K562 (cell line): Measurements from ENCODE around the gene ITGA7. TPM values are rescaled to one million over a fixed set of nuclear protein-coding genes. Genes with fewer than 3 reads are reported as not detected.

Source experiments
- ATF7 ChIP-seq: fragments of 450-650 bp; IDR thresholded peaks from 2 replicates; pipeline ENCODE4 v1.7.1; 2014; ENCODE audit warnings: mild to moderate bottlenecking, moderate library complexity
- FOS ChIP-seq: IDR thresholded peaks from 3 replicates; pipeline ENCODE4 v1.6.1; 2011; ENCODE audit not compliant: insufficient read length; ENCODE audit errors: extremely low read depth
- FUS ChIP-seq: fragments of 200-400 bp; formaldehyde crosslinking; optimal IDR thresholded peaks from 2 replicates; pipeline ENCODE3; 2017; ENCODE audit warnings: low read depth, low read length
- GTF3C2 ChIP-seq: IDR thresholded peaks from 3 replicates; pipeline ENCODE4 v1.6.1; 2011; ENCODE audit warnings: borderline replicate concordance, mild to moderate bottlenecking, moderate library complexity; ENCODE audit not compliant: insufficient read length; ENCODE audit errors: extremely low read depth
- HDAC8 ChIP-seq: fragments of 450-650 bp; IDR thresholded peaks from 2 replicates; pipeline ENCODE4 v1.6.1; 2016; ENCODE audit warnings: mild to moderate bottlenecking, missing genetic modification characterization, moderate library complexity, missing compliant biosample characterization
- HMGXB4 ChIP-seq: sonication (generic); formaldehyde crosslinking; IDR thresholded peaks from 2 replicates; pipeline ENCODE4 v1.8.1; 2023; ENCODE audit warnings: mild to moderate bottlenecking, missing genetic modification reagents
- HNRNPL ChIP-seq: fragments of 200-400 bp; formaldehyde crosslinking; IDR thresholded peaks from 2 replicates; pipeline ENCODE4 v1.6.1; 2017; ENCODE audit warnings: low read depth, mild to moderate bottlenecking, low read length
- KDM5B ChIP-seq: fragments of 200-600 bp; sonication (generic); IDR thresholded peaks from 2 replicates; pipeline ENCODE4 v1.6.1; 2012; ENCODE audit warnings: low read depth, mild to moderate bottlenecking, moderate library complexity, low read length, control low read depth, inconsistent platforms; ENCODE audit not compliant: insufficient replicate concordance
- MBD1 ChIP-seq: fragments of 250-450 bp; sonication (Bioruptor Pico); IDR thresholded peaks from 2 replicates; pipeline ENCODE4 v1.8.0; 2022; ENCODE audit warnings: inconsistent platforms
- MXI1 ChIP-seq: IDR thresholded peaks from 2 replicates; pipeline ENCODE4 v1.6.1; 2011; ENCODE audit warnings: low read depth, mild to moderate bottlenecking, improper control_type of control experiment, low read length
- NFXL1 ChIP-seq: fragments of 450-650 bp; formaldehyde crosslinking; IDR thresholded peaks from 2 replicates; pipeline ENCODE4 v1.4.0; 2021; ENCODE audit warnings: mild to moderate bottlenecking
- POLR2G ChIP-seq: fragments of 200-400 bp; formaldehyde crosslinking; IDR thresholded peaks from 2 replicates; pipeline ENCODE4 v1.6.1; 2017; ENCODE audit warnings: low read depth, mild to moderate bottlenecking, antibody characterized with exemption, low read length, moderate library complexity
- SFPQ ChIP-seq: fragments of 200-400 bp; formaldehyde crosslinking; IDR thresholded peaks from 2 replicates; pipeline ENCODE4 v1.6.1; 2017; ENCODE audit warnings: mild to moderate bottlenecking, low read depth, low read length, moderate library complexity
- SMARCC2 ChIP-seq: fragments of 450-650 bp; IDR thresholded peaks from 2 replicates; pipeline ENCODE4 v1.6.1; 2017; ENCODE audit warnings: antibody characterized with exemption, moderate library complexity, mild to moderate bottlenecking, low read depth
- SRSF1 ChIP-seq: fragments of 200-400 bp; formaldehyde crosslinking; IDR thresholded peaks from 2 replicates; pipeline ENCODE4 v1.6.1; 2017; ENCODE audit warnings: mild to moderate bottlenecking, low read depth, low read length, moderate library complexity
- SRSF9 ChIP-seq: fragments of 200-400 bp; formaldehyde crosslinking; IDR thresholded peaks from 2 replicates; pipeline ENCODE4 v1.6.1; 2017; ENCODE audit warnings: low read depth, low read length, borderline replicate concordance
- TCF7 ChIP-seq: sonication (generic); IDR thresholded peaks from 2 replicates; pipeline ENCODE4 v1.6.1; 2016; ENCODE audit warnings: antibody characterized with exemption, borderline replicate concordance
- ZNF212 ChIP-seq: fragments of 450-650 bp; formaldehyde crosslinking; IDR thresholded peaks from 2 replicates; pipeline ENCODE4 v1.4.0; 2020; ENCODE audit warnings: mild to moderate bottlenecking
- ZNF75A ChIP-seq: fragments of 450-650 bp; formaldehyde crosslinking; IDR thresholded peaks from 2 replicates; pipeline ENCODE4 v1.4.0; 2020; ENCODE audit warnings: mild to moderate bottlenecking
- polyA plus RNA-seq, 8 experiments: library from polyadenylated mRNA; depleted of rRNA in 4 of 8; stranded (reverse) in 5 of 8; unstranded in 3 of 8; fragments of >200 nt; fragmentation: Nextera tagmentation in 2 of 8; fragmentation: Illumina TruSeq in 1 of 8; extraction: Ambion mirVana in 2 of 8; extraction: Trizol in 1 of 8; gene quantifications; 2 replicates each; pipeline versions ENCODE4 v1.2.1 to v1.2.3, GENCODE V29; 2011 to 2014; ENCODE audit warnings: inconsistent platforms in 1 of 8, missing spikeins in 1 of 8
- total RNA-seq, 7 experiments: library from RNA; depleted of rRNA in 6 of 7; stranded (reverse); fragments of >200 nt in 6 of 7; fragmentation: Illumina TruSeq in 2 of 7; extraction: Trizol in 2 of 7; gene quantifications; 2 replicates each; pipeline versions ENCODE4 v1.2.1 to v1.2.3, GENCODE V29; 2011 to 2021; ENCODE audit warnings: low replicate concordance in 1 of 7

The ITGA7 gene
- total and polyA plus RNA-seq, 9 of the 15 experiments (the other 6 are each of a cell fraction or from before 2014, with no cell fraction given): 0.11 to 2.3 (median 0.56) TPM; not detected in 1

- peak; percentile 88 for TF ChIP-seq POLR2G
- TF ChIP-seq FUS: no peak
- TF ChIP-seq SMARCC2: 0 out of 2 replicates have a peak, but pooled peaks have one; percentile 23
- TF ChIP-seq HNRNPL: peak; percentile 54; the same call in 1 of the 2 replicates
- TF ChIP-seq ZNF75A (CRISPR knock-in tag): no peak
- peak; percentile 75 for TF ChIP-seq ATF7
- no peak for TF ChIP-seq NFXL1 (CRISPR knock-in tag)
- TF ChIP-seq HMGXB4 (CRISPR knock-in tag): no peak
- no peak for TF ChIP-seq SRSF1
- TF ChIP-seq GTF3C2: no peak
- no peak for TF ChIP-seq SRSF9
- peak; percentile 64; the same call in 1 of the 2 replicates for TF ChIP-seq MXI1
- no peak; the same call in 1 of the 2 replicates for TF ChIP-seq TCF7
- peak; percentile 15 for TF ChIP-seq FOS
- no peak for TF ChIP-seq MBD1 (CRISPR knock-in tag)
- TF ChIP-seq SFPQ: no peak
- TF ChIP-seq ZNF212 (CRISPR knock-in tag): no peak
- no peak for TF ChIP-seq HDAC8 (tag)
- no peak for TF ChIP-seq KDM5B
These were observed 21.5 kb upstream of the ITGA7 start, which contains the start of gene CD63 (continued) for GRCh38 chr12:55728939-55729818.
